ENCODE data around the gene CXCR2.

- no peak for TF ChIP-seq CTCF (IDR thresholded peaks at IDR 0.05)
- TF ChIP-seq POLR2A (IDR thresholded peaks at IDR 0.05): no peak
These were observed 44.8 kb upstream of the CXCR2 start for GRCh38 chr2:218081063-218081462.

All from body of pancreas (tissue), 4 donors.